HFFc6 (cell line): ENCODE measurements around the gene CHRDL1. TPM values are rescaled to one million over a fixed set of nuclear protein-coding genes. Genes with fewer than 3 reads are reported as not detected.

Experiments
- DNase-seq: peaks from one replicate; pipeline ENCODE4 v3.0.0-alpha.2; 2018
- H3K27ac Mint-ChIP-seq: 2 replicates; pipeline ENCODE4 v1.8.0; 2020; ENCODE audit warnings: mild to moderate bottlenecking, mixed read lengths
- H3K27me3 Mint-ChIP-seq: 2 replicates; pipeline ENCODE4 v1.8.0; 2021; ENCODE audit warnings: mild to moderate bottlenecking, moderate library complexity, mixed read lengths; ENCODE audit not compliant: insufficient read depth
- H3K36me3 Mint-ChIP-seq: 2 replicates; pipeline ENCODE4 v1.8.0; 2021; ENCODE audit warnings: low read depth, mixed read lengths
- H3K4me1 Mint-ChIP-seq: 2 replicates; pipeline ENCODE4 v1.8.0; 2020; ENCODE audit warnings: low read depth, mixed read lengths
- H3K4me3 Mint-ChIP-seq: 2 replicates; pipeline ENCODE4 v1.8.0; 2020; ENCODE audit warnings: mild to moderate bottlenecking, moderate library complexity, mixed read lengths
- H3K9me3 Mint-ChIP-seq: 2 replicates; pipeline ENCODE4 v1.8.0; 2020; ENCODE audit warnings: mild to moderate bottlenecking, mixed read lengths
- total RNA-seq, 6 experiments: library from RNA; stranded (reverse); fragmentation: NEBNext Ultra II Directional; extraction: Animal tissue kit (Norgen Biotek cat#: 25700); gene quantifications; 2 replicates in 1 of 6; 3 replicates in 5 of 6; pipeline ENCODE4 v1.2.3, GENCODE V29; 2021
- TF ChIP-seq, protein P1 (sequence below): fragments of 200-600 bp; sonication (generic); IDR thresholded peaks from 2 replicates; pipeline ENCODE4 v1.5.0; 2021; ENCODE audit warnings: antibody characterized with exemption, mild to moderate bottlenecking

CHRDL1 gene
- total RNA-seq, 6 experiments from 2014 or later, result 0.47 to 3.0 (median 2.3) TPM

DNA sequence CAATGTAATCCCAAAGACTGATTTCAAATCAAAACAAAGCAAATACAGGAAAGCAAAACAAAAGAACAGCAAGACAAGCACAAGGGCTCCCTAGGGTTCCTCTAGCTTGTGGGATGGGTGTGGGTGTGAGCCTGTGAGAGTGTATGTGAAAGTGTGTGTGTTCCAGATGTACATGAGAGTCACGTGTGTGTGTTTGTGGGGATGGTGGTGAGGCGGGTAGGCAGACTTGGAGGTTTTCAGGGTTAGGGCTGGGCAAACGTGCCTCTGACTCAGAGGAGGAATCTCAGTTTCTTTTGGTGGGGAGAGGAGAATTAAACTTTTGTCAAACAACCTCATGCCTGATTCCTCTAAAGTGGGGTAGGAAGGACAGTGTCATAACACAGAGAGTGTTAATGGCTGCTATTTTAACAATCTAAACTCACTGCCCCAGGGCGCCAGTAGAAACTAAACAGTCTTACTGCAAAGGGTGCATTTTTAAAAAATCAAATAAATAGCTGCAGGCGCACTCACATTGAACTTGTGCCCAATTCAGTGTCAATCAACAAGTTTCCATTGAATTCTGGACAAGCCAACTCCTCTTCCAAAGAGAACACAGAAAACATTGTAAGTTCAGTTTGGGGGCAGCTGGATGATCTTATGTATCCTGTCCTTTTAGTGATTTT, 51.8 kb downstream of the CHRDL1 start:
- Mint-ChIP-seq H3K27ac (peak overlapping the region; percentile 76), H3K4me1 (peaks cover 47% of the 10 kb centered on the region), H3K36me3 (no peaks in the 10 kb centered on the region), H3K27me3 (no peaks in the 10 kb centered on the region), H3K4me3 (peak overlapping the region; percentile 7; the same call in 1 of the 2 replicates), H3K9me3 (no peaks in the 10 kb centered on the region)
- TF ChIP-seq, protein P1, sequence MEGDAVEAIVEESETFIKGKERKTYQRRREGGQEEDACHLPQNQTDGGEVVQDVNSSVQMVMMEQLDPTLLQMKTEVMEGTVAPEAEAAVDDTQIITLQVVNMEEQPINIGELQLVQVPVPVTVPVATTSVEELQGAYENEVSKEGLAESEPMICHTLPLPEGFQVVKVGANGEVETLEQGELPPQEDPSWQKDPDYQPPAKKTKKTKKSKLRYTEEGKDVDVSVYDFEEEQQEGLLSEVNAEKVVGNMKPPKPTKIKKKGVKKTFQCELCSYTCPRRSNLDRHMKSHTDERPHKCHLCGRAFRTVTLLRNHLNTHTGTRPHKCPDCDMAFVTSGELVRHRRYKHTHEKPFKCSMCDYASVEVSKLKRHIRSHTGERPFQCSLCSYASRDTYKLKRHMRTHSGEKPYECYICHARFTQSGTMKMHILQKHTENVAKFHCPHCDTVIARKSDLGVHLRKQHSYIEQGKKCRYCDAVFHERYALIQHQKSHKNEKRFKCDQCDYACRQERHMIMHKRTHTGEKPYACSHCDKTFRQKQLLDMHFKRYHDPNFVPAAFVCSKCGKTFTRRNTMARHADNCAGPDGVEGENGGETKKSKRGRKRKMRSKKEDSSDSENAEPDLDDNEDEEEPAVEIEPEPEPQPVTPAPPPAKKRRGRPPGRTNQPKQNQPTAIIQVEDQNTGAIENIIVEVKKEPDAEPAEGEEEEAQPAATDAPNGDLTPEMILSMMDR, result no peak
- no peak for DNase-seq

DNA sequence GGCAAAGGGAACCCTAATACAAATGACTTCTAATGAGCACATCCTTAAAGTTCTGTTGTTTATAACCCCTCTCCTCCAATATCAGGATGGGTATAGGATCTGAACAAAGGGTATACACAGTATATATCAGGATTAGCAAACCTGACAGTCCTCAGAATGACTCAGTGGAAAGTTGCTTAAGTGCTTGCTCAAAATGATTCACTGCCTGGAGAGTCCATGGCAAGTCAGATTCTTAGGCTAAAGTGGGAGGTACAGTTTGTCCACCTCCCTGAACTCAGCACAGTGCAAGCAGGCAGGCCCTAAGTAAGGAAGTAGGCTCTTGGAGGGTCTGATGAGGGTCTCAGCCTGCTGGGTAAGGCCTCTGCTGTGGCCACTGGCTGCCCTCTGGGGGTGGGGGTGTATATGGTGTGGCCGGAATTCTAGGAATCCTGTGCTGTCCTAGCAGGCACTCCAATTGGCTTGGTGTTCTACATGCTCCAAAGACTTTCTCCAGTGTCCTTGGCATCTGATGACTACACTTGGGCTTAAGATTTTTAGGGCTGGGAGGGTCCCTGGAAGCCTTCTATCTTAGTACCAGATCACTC, 54.3 kb downstream of the CHRDL1 start:
- peak overlapping the region; percentile 81 for H3K27ac Mint-ChIP-seq
- peaks cover 44% of the 10 kb centered on the region for H3K4me1 Mint-ChIP-seq
- H3K4me3 Mint-ChIP-seq, result no peak overlapping the region
- no peaks in the 10 kb centered on the region for H3K36me3 Mint-ChIP-seq
- TF ChIP-seq, protein P1, result no peak
- no peaks in the 10 kb centered on the region for H3K9me3 Mint-ChIP-seq
- DNase-seq, result peak; percentile 66
- no peaks in the 10 kb centered on the region for H3K27me3 Mint-ChIP-seq

DNA sequence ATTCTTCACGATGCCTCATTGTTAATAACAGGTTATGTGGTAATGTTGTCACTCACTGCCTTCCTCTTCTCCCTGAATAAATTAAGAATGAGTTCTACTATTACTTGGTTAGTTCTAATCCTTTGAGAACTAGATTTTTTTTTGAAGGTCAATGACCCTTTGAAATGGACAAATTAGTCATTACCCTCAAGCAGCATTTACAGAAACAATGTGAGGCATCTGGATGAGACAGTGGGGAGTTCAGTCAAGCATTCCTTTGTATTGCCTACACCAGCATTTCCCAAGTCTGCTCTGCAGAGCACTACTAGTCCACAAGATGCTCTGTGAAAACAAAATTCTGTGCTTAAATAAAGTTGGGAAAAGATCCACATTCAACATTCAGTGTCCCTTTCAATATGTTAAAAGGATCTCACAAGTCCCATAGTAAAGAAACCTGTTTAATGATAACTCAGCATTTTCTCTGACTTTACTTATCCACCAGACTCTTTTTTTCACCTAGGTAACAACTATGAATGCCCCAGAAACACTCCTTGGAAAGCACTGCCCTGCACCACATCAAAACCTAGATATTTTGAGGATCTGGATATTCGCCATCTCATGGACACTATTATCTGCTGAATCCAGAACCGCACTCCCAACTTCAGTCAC, 60.6 kb downstream of the CHRDL1 start:
- peaks cover 61% of the 10 kb centered on the region for H3K4me1 Mint-ChIP-seq
- TF ChIP-seq, protein P1, result no peak
- H3K27ac Mint-ChIP-seq, result peak overlapping the region; percentile 78
- H3K27me3 Mint-ChIP-seq, result no peaks in the 10 kb centered on the region
- no peaks in the 10 kb centered on the region for H3K36me3 Mint-ChIP-seq
- peak; percentile 83 for DNase-seq
- no peaks in the 10 kb centered on the region for H3K9me3 Mint-ChIP-seq
- peak overlapping the region; percentile 46 for H3K4me3 Mint-ChIP-seq

DNA sequence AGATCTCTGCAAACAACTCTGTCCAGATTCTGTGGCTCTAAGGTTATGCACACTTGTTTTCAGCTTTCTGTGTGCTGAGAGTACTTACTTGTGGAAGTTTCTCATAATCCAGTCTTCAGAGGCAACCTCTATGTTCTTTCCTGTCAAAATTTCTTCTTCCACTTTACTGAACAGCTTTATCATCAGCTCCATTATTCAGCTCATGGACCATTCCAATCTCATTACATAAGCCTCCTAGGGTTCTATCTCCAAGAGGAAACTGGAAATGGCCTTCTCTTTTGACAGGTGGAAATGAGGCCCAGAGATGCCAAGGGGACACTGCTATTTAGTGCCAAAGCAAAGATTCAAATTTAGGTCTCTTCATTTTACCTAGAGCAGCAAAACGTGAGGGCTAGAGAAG, 61.3 kb downstream of the CHRDL1 start:
- Mint-ChIP-seq H3K4me3 (no peak overlapping the region), H3K27ac (peak overlapping the region; percentile 78), H3K9me3 (no peaks in the 10 kb centered on the region), H3K27me3 (no peaks in the 10 kb centered on the region), H3K4me1 (peaks cover 54% of the 10 kb centered on the region), H3K36me3 (no peaks in the 10 kb centered on the region)
- no peak for DNase-seq
- TF ChIP-seq, protein P1, result no peak

DNA sequence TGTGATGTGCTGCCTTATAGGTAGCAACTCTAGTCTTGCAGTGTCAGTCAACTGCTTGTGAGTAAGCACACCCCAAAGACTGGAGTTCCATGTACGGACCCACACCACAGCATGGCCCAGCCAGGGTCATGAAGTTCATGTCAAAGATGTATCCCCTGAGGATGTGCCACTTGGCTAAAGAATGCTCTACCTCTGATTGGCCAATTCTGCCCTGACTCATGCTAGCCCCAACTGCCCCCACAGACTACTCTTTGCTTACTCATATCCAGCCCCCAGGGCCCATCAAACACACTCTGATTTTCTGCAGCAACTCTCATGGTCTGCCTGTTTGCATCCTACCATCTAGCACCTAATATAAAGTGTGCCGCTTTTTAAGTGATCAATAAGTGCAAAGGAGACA, 62.5 kb downstream of the CHRDL1 start:
- TF ChIP-seq, protein P1, result no peak
- H3K27ac Mint-ChIP-seq, result peak overlapping the region; percentile 47
- H3K9me3 Mint-ChIP-seq, result no peaks in the 10 kb centered on the region
- peak; percentile 16 for DNase-seq
- no peaks in the 10 kb centered on the region for H3K27me3 Mint-ChIP-seq
- H3K4me1 Mint-ChIP-seq, result peaks cover 50% of the 10 kb centered on the region
- peak overlapping the region; percentile 24 for H3K4me3 Mint-ChIP-seq
- no peaks in the 10 kb centered on the region for H3K36me3 Mint-ChIP-seq
